OCI-LY3 (cell line): ENCODE measurements around the gene OBSCN.

ENCODE experiments used
- EZH2phosphoT487 ChIP-seq: fragments of 200-600 bp; shearing (Covaris generic); IDR thresholded peaks from 2 replicates; pipeline ENCODE4 v1.6.1; 2018; ENCODE audit warnings: antibody characterized with exemption, mixed run types, low read depth
- TF ChIP-seq, protein P1 (sequence below): fragments of 200-600, 300-600 bp; sonication (generic); IDR thresholded peaks from 2 replicates; pipeline ENCODE4 v1.5.1; 2014; ENCODE audit warnings: antibody characterized with exemption, low read length, low read depth

GRCh38 chr1:228240411-228241240 is 32.8 kb downstream of the OBSCN start:
- TF ChIP-seq, protein P1, sequence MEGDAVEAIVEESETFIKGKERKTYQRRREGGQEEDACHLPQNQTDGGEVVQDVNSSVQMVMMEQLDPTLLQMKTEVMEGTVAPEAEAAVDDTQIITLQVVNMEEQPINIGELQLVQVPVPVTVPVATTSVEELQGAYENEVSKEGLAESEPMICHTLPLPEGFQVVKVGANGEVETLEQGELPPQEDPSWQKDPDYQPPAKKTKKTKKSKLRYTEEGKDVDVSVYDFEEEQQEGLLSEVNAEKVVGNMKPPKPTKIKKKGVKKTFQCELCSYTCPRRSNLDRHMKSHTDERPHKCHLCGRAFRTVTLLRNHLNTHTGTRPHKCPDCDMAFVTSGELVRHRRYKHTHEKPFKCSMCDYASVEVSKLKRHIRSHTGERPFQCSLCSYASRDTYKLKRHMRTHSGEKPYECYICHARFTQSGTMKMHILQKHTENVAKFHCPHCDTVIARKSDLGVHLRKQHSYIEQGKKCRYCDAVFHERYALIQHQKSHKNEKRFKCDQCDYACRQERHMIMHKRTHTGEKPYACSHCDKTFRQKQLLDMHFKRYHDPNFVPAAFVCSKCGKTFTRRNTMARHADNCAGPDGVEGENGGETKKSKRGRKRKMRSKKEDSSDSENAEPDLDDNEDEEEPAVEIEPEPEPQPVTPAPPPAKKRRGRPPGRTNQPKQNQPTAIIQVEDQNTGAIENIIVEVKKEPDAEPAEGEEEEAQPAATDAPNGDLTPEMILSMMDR: no peak
- no peak for TF ChIP-seq EZH2phosphoT487
